ENCODE results near the gene ABCB8. TPM values are rescaled to one million over a fixed set of nuclear protein-coding genes. Genes with fewer than 3 reads are reported as not detected.
A peak's percentile ranks its signal among the peaks of the same experiment; 100 is the strongest.

Gene ABCB8
- total and polyA plus RNA-seq, 9 of the 15 experiments (the other 6 are each of a cell fraction or from before 2014, with no cell fraction given): 7.6 to 106 (median 36.3) TPM

DNA sequence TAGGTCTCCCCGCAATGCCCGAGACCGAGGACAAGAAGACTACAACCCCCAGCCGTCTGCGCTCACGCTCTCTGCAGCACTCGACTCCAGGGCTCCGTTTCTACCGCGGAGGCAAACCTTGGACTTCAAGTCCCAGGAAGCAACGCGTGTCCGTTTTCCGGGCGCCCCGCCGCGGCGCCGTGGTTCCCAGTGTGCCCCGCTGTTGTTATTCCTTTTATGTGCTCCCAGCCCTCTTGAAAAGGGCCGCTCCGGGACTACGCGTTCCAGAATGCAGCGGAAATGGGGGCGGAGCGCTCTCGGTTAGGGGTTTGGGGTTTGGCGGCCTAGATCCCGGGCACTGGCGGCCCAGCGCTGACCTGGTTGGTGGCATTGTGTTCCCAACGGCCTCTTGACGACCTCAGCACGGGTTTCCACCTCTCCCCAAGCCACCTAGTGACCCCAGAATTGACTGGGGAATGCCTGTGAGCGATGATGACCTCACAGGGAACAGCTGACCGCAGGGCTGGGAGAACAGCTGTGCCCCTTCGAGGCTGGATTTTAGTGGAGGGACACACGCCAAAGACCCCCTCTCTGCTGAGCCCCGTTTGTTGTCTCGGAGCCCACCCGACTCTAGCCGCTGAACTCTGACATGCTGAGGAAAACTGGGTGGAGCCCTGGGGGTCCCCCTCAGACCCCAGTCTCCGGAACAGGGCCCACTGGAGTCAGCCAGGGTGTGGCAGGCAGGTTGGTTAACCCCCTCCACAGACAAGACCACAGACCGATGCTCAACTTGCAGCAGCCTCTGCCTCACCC, 29.9 kb downstream of the ABCB8 start (continued):
- TF ChIP-seq, protein P1, sequence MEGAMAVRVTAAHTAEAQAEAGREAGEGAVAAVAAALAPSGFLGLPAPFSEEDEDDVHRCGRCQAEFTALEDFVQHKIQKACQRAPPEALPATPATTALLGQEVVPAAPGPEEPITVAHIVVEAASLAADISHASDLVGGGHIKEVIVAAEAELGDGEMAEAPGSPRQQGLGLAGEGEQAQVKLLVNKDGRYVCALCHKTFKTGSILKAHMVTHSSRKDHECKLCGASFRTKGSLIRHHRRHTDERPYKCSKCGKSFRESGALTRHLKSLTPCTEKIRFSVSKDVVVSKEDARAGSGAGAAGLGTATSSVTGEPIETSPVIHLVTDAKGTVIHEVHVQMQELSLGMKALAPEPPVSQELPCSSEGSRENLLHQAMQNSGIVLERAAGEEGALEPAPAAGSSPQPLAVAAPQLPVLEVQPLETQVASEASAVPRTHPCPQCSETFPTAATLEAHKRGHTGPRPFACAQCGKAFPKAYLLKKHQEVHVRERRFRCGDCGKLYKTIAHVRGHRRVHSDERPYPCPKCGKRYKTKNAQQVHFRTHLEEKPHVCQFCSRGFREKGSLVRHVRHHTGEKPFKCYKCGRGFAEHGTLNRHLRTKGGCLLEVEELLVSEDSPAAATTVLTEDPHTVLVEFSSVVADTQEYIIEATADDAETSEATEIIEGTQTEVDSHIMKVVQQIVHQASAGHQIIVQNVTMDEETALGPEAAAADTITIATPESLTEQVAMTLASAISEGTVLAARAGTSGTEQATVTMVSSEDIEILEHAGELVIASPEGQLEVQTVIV (CRISPR knock-in tag; IDR thresholded peaks at IDR 0.05; ENCODE audit: borderline replicate concordance): no peak
- TF ChIP-seq ZNF76 (CRISPR knock-in tag; IDR thresholded peaks at IDR 0.05; ENCODE audit: borderline replicate concordance) (no peak), ZNF324 (CRISPR knock-in tag; IDR thresholded peaks at IDR 0.05) (0 out of 2 replicates have a peak, but pooled peaks have one; percentile 15), LARP7 (IDR thresholded peaks at IDR 0.05) (peak; percentile 25; the same call in 1 of the 2 replicates), YBX1 (IDR thresholded peaks at IDR 0.05) (no peak), ZBTB1 (CRISPR knock-in tag; IDR thresholded peaks at IDR 0.05; ENCODE audit: borderline replicate concordance, low read depth) (peak; percentile 65; the same call in 1 of the 2 replicates), STAT5A (IDR thresholded peaks at IDR 0.05; ENCODE audit: borderline replicate concordance, low read length) (no peak), ZNF696 (CRISPR knock-in tag; conservative IDR thresholded peaks at IDR 0.05) (no peak), ZC3H11A (IDR thresholded peaks at IDR 0.05; ENCODE audit: low read depth, low read length) (no peak), FOSL1 (tag; conservative IDR thresholded peaks at IDR 0.05) (peak; percentile 64; the same call in 1 of the 2 replicates), PHF20 (IDR thresholded peaks at IDR 0.05; ENCODE audit: partially characterized antibody) (no peak), ZNF232 (CRISPR knock-in tag; IDR thresholded peaks at IDR 0.05) (no peak), EP300 (IDR thresholded peaks at IDR 0.05; ENCODE audit: low read length) (peak; percentile 19; the same call in 1 of the 2 replicates), HCFC1 (IDR thresholded peaks at IDR 0.05; ENCODE audit: low read depth, low read length) (peak; percentile 97), CBX8 (IDR thresholded peaks at IDR 0.05; ENCODE audit: borderline replicate concordance, extremely low read depth, low read depth, low read length, poor library complexity, severe bottlenecking) (no peak)
- TF ChIP-seq, protein P2, sequence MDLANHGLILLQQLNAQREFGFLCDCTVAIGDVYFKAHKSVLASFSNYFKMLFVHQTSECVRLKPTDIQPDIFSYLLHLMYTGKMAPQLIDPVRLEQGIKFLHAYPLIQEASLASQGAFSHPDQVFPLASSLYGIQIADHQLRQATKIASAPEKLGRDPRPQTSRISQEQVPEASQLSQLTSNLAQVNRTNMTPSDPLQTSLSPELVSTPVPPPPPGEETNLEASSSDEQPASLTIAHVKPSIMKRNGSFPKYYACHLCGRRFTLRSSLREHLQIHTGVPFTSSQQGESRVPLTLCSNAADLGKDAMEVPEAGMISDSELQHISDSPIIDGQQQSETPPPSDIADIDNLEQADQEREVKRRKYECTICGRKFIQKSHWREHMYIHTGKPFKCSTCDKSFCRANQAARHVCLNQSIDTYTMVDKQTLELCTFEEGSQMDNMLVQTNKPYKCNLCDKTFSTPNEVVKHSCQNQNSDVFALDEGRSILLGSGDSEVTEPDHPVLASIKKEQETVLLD (IDR thresholded peaks at IDR 0.05): peak; percentile 20; the same call in 1 of the 2 replicates
- TF ChIP-seq, protein P3, sequence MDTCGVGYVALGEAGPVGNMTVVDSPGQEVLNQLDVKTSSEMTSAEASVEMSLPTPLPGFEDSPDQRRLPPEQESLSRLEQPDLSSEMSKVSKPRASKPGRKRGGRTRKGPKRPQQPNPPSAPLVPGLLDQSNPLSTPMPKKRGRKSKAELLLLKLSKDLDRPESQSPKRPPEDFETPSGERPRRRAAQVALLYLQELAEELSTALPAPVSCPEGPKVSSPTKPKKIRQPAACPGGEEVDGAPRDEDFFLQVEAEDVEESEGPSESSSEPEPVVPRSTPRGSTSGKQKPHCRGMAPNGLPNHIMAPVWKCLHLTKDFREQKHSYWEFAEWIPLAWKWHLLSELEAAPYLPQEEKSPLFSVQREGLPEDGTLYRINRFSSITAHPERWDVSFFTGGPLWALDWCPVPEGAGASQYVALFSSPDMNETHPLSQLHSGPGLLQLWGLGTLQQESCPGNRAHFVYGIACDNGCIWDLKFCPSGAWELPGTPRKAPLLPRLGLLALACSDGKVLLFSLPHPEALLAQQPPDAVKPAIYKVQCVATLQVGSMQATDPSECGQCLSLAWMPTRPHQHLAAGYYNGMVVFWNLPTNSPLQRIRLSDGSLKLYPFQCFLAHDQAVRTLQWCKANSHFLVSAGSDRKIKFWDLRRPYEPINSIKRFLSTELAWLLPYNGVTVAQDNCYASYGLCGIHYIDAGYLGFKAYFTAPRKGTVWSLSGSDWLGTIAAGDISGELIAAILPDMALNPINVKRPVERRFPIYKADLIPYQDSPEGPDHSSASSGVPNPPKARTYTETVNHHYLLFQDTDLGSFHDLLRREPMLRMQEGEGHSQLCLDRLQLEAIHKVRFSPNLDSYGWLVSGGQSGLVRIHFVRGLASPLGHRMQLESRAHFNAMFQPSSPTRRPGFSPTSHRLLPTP (IDR thresholded peaks at IDR 0.05; ENCODE audit: borderline replicate concordance, extremely low read depth, insufficient read length): no peak
- TF ChIP-seq, protein P4, sequence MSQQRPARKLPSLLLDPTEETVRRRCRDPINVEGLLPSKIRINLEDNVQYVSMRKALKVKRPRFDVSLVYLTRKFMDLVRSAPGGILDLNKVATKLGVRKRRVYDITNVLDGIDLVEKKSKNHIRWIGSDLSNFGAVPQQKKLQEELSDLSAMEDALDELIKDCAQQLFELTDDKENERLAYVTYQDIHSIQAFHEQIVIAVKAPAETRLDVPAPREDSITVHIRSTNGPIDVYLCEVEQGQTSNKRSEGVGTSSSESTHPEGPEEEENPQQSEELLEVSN (IDR thresholded peaks at IDR 0.05; ENCODE audit: borderline replicate concordance in 1 of 2, extremely low read depth in 1 of 2, insufficient read depth in 1 of 2, insufficient read length in 1 of 2, low read depth in 1 of 2, low read length in 1 of 2, poor library complexity in 1 of 2, severe bottlenecking in 1 of 2): peak in 1 of 2 experiments; percentile 6

All from K562 (cell line).